ENCODE results near the gene TNS1.

TNS1 gene

DNA sequence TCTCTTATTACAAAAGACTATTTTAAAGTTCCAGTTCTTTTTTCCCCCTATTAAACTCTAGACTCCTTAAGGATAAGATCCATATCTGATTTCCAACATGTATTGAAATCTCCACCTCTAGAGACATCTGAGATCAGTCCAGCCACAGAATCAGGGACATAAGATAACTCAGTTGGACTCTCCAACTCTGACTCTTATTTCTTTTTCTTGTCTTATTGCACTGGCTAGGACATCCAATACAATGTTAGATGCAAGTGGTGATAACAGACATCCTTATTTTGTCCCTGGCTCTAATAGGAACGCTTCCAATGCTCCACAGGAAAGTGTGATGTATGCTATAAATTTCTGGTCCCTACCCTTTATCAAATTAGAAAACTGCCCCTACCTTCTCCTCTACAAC, 158.1 kb downstream of the TNS1 start:
- no peak for TF ChIP-seq EZH2phosphoT487 (IDR thresholded peaks at IDR 0.05; ENCODE audit: borderline replicate concordance)
- TF ChIP-seq, protein P1, sequence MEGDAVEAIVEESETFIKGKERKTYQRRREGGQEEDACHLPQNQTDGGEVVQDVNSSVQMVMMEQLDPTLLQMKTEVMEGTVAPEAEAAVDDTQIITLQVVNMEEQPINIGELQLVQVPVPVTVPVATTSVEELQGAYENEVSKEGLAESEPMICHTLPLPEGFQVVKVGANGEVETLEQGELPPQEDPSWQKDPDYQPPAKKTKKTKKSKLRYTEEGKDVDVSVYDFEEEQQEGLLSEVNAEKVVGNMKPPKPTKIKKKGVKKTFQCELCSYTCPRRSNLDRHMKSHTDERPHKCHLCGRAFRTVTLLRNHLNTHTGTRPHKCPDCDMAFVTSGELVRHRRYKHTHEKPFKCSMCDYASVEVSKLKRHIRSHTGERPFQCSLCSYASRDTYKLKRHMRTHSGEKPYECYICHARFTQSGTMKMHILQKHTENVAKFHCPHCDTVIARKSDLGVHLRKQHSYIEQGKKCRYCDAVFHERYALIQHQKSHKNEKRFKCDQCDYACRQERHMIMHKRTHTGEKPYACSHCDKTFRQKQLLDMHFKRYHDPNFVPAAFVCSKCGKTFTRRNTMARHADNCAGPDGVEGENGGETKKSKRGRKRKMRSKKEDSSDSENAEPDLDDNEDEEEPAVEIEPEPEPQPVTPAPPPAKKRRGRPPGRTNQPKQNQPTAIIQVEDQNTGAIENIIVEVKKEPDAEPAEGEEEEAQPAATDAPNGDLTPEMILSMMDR (conservative IDR thresholded peaks at IDR 0.05; ENCODE audit: low read length): no peak
- Histone ChIP-seq H3K4me3 (ENCODE audit: low read length, poor library complexity, severe bottlenecking) (no peak overlapping the region), H4K20me1 (ENCODE audit: insufficient read depth, low read length, poor library complexity, severe bottlenecking) (no peaks in the 10 kb centered on the region), H3K27me3 (ENCODE audit: insufficient read depth, low read length, poor library complexity, severe bottlenecking) (no peaks in the 10 kb centered on the region), H3K36me3 (ENCODE audit: insufficient read depth, low read length) (no peaks in the 10 kb centered on the region), H3K9me2 (replicated peaks; ENCODE audit: low read depth, low read length) (no peaks in the 10 kb centered on the region), H3K4me2 (ENCODE audit: low read depth, low read length, poor library complexity, severe bottlenecking) (no peak overlapping the region), H3K9me3 (ENCODE audit: insufficient read depth, low read depth, low read length) (peaks cover 11% of the 10 kb centered on the region; the same call in 1 of the 2 replicates), H3K4me1 (ENCODE audit: insufficient read depth, low read length, poor library complexity, severe bottlenecking) (no peaks in the 10 kb centered on the region), H3K79me2 (ENCODE audit: insufficient read depth, low read length) (no peaks in the 10 kb centered on the region), H3K9ac (ENCODE audit: low read depth, low read length, poor library complexity, severe bottlenecking) (no peak overlapping the region), H3F3A (ENCODE audit: low read depth) (no peaks in the 10 kb centered on the region), H2AFZ (ENCODE audit: low read length) (no peak overlapping the region)

GRCh38 chr2:217843324-217843723, 159.5 kb downstream of the TNS1 start:
- no peaks in the 10 kb centered on the region for H4K20me1 ChIP-seq (ENCODE audit: insufficient read depth, low read length, poor library complexity, severe bottlenecking)
- H3K4me2 ChIP-seq (ENCODE audit: low read depth, low read length, poor library complexity, severe bottlenecking): no peak overlapping the region
- no peak overlapping the region for H3K4me3 ChIP-seq (ENCODE audit: low read length, poor library complexity, severe bottlenecking)
- H3K4me1 ChIP-seq (ENCODE audit: insufficient read depth, low read length, poor library complexity, severe bottlenecking): no peaks in the 10 kb centered on the region
- no peaks in the 10 kb centered on the region for H3K36me3 ChIP-seq (ENCODE audit: insufficient read depth, low read length)
- peaks cover 11% of the 10 kb centered on the region; the same call in 1 of the 2 replicates for H3K9me3 ChIP-seq (ENCODE audit: insufficient read depth, low read depth, low read length)
- H2AFZ ChIP-seq (ENCODE audit: low read length): no peak overlapping the region
- no peaks in the 10 kb centered on the region for H3K27me3 ChIP-seq (ENCODE audit: insufficient read depth, low read length, poor library complexity, severe bottlenecking)
- H3K9me2 ChIP-seq (replicated peaks; ENCODE audit: low read depth, low read length): no peaks in the 10 kb centered on the region
- no peaks in the 10 kb centered on the region for H3K79me2 ChIP-seq (ENCODE audit: insufficient read depth, low read length)
- H3F3A ChIP-seq (ENCODE audit: low read depth): no peaks in the 10 kb centered on the region
- no peak overlapping the region for H3K9ac ChIP-seq (ENCODE audit: low read depth, low read length, poor library complexity, severe bottlenecking)
- no peak for TF ChIP-seq EZH2phosphoT487 (IDR thresholded peaks at IDR 0.05; ENCODE audit: borderline replicate concordance)
- TF ChIP-seq, protein P1 (conservative IDR thresholded peaks at IDR 0.05; ENCODE audit: low read length): no peak

DNA sequence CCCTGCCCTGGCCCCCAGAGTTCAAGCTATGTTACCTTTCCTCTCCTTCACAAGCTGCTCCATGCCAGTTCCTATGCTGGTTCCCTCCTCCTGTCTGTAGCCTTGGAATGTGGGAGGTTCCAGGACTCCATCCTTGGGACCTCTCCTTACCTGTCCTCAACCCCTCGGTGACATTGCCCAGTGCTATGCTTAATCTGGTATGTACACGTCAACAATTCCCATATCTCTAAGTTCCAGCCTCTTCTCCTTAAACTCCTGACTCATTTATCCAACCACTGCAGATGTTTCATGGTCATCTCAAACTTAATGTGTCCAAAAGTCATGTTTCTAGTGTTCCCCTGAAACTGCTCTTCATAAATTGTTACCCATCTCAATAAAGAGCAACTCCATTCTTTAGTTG, 160.8 kb downstream of the TNS1 start:
- Histone ChIP-seq H3K4me2 (ENCODE audit: low read depth, low read length, poor library complexity, severe bottlenecking) (no peak overlapping the region), H4K20me1 (ENCODE audit: insufficient read depth, low read length, poor library complexity, severe bottlenecking) (no peaks in the 10 kb centered on the region)

More for the DNA sequence above, 160.8 kb downstream of the TNS1 start:
- no peaks in the 10 kb centered on the region for H3K36me3 ChIP-seq (ENCODE audit: insufficient read depth, low read length)
- no peaks in the 10 kb centered on the region for H3K27me3 ChIP-seq (ENCODE audit: insufficient read depth, low read length, poor library complexity, severe bottlenecking)
- no peaks in the 10 kb centered on the region for H3F3A ChIP-seq (ENCODE audit: low read depth)
- TF ChIP-seq, protein P1 (conservative IDR thresholded peaks at IDR 0.05; ENCODE audit: low read length): no peak
- no peak for TF ChIP-seq EZH2phosphoT487 (IDR thresholded peaks at IDR 0.05; ENCODE audit: borderline replicate concordance)
- no peaks in the 10 kb centered on the region for H3K4me1 ChIP-seq (ENCODE audit: insufficient read depth, low read length, poor library complexity, severe bottlenecking)
- no peaks in the 10 kb centered on the region for H3K9me2 ChIP-seq (replicated peaks; ENCODE audit: low read depth, low read length)
- no peak overlapping the region for H2AFZ ChIP-seq (ENCODE audit: low read length)
- H3K79me2 ChIP-seq (ENCODE audit: insufficient read depth, low read length): no peaks in the 10 kb centered on the region
- no peak overlapping the region for H3K9ac ChIP-seq (ENCODE audit: low read depth, low read length, poor library complexity, severe bottlenecking)
- H3K9me3 ChIP-seq (ENCODE audit: insufficient read depth, low read depth, low read length): peaks cover 11% of the 10 kb centered on the region; the same call in 1 of the 2 replicates
- no peak overlapping the region for H3K4me3 ChIP-seq (ENCODE audit: low read length, poor library complexity, severe bottlenecking)

Measured in Loucy (cell line).